Progenitor cell of endocrine pancreas (in vitro differentiated cells): Measurements from ENCODE around the gene SWT1. TPM values are rescaled to one million over a fixed set of nuclear protein-coding genes. Genes with fewer than 3 reads are reported as not detected.

ENCODE experiments used
- DNase-seq: peaks from one replicate; pipeline ENCODE4 v3.0.0; 2021; ENCODE audit warnings: low spot score; ENCODE audit not compliant: unreplicated experiment
- H3K27ac Mint-ChIP-seq: 2 replicates; pipeline ENCODE4 v1.8.0; 2021; ENCODE audit warnings: mild to moderate bottlenecking, moderate library complexity, mixed read lengths
- H3K27me3 Mint-ChIP-seq: 2 replicates; pipeline ENCODE4 v1.8.0; 2021; ENCODE audit warnings: mixed read lengths
- H3K36me3 Mint-ChIP-seq: 2 replicates; pipeline ENCODE4 v1.8.0; 2022; ENCODE audit warnings: mixed read lengths; ENCODE audit not compliant: insufficient read depth
- H3K4me1 Mint-ChIP-seq: 2 replicates; pipeline ENCODE4 v1.8.0; 2021; ENCODE audit warnings: low read depth, mixed read lengths
- H3K4me3 Mint-ChIP-seq: 2 replicates; pipeline ENCODE4 v1.8.0; 2021; ENCODE audit warnings: low read depth, mild to moderate bottlenecking, moderate library complexity, mixed read lengths
- H3K9me3 Mint-ChIP-seq: 2 replicates; pipeline ENCODE4 v1.8.0; 2021; ENCODE audit warnings: low read depth, mixed read lengths
- CTCF ChIP-seq: fragments of 200-600 bp; sonication (generic); IDR thresholded peaks from one replicate; pipeline ENCODE4 v1.5.0; 2021; ENCODE audit warnings: antibody characterized with exemption, mild to moderate bottlenecking; ENCODE audit not compliant: unreplicated experiment
- total RNA-seq: library from RNA; stranded (reverse); gene quantifications from 2 replicates; pipeline ENCODE4 v1.2.1, GENCODE V29; 2021

The SWT1 gene
- total RNA-seq, 1 donor from 2014 or later, result 12.6 TPM

GRCh38 chr1:185258676-185259075, 101.7 kb downstream of the SWT1 start:
- Mint-ChIP-seq H3K4me3 (no peak overlapping the region), H3K36me3 (peaks cover 2% of the 10 kb centered on the region), H3K27ac (no peak overlapping the region), H3K9me3 (peaks cover 3% of the 10 kb centered on the region), H3K4me1 (peaks cover 2% of the 10 kb centered on the region), H3K27me3 (no peaks in the 10 kb centered on the region)
- TF ChIP-seq CTCF, result no peak
- no peak for DNase-seq

- Mint-ChIP-seq H3K27ac (no peak overlapping the region), H3K9me3 (no peaks in the 10 kb centered on the region), H3K27me3 (no peaks in the 10 kb centered on the region), H3K4me3 (no peak overlapping the region), H3K4me1 (peaks cover 2% of the 10 kb centered on the region), H3K36me3 (no peaks in the 10 kb centered on the region)
- DNase-seq, result no peak
- TF ChIP-seq CTCF, result no peak
These were observed 103.6 kb downstream of the SWT1 start for GRCh38 chr1:185260611-185261010.

GRCh38 chr1:185262151-185262550, 105.2 kb downstream of the SWT1 start:
- H3K27me3 Mint-ChIP-seq, result no peaks in the 10 kb centered on the region
- H3K9me3 Mint-ChIP-seq, result no peaks in the 10 kb centered on the region
- TF ChIP-seq CTCF, result no peak
- DNase-seq, result no peak
- H3K36me3 Mint-ChIP-seq, result no peaks in the 10 kb centered on the region
- H3K4me3 Mint-ChIP-seq, result no peak overlapping the region
- peaks cover 2% of the 10 kb centered on the region for H3K4me1 Mint-ChIP-seq
- no peak overlapping the region for H3K27ac Mint-ChIP-seq

- H3K36me3 Mint-ChIP-seq, result no peaks in the 10 kb centered on the region
- DNase-seq, result no peak
- no peaks in the 10 kb centered on the region for H3K27me3 Mint-ChIP-seq
- no peaks in the 10 kb centered on the region for H3K9me3 Mint-ChIP-seq
- H3K4me3 Mint-ChIP-seq, result no peak overlapping the region
- TF ChIP-seq CTCF, result no peak
- H3K4me1 Mint-ChIP-seq, result peaks cover 2% of the 10 kb centered on the region
- no peak overlapping the region for H3K27ac Mint-ChIP-seq
These were observed 106.3 kb downstream of the SWT1 start for GRCh38 chr1:185263292-185263691.

GRCh38 chr1:185263780-185264179, 106.8 kb downstream of the SWT1 start:
- Mint-ChIP-seq H3K9me3 (no peaks in the 10 kb centered on the region), H3K27ac (no peak overlapping the region), H3K4me3 (no peak overlapping the region), H3K4me1 (no peaks in the 10 kb centered on the region), H3K36me3 (no peaks in the 10 kb centered on the region), H3K27me3 (no peaks in the 10 kb centered on the region)
- DNase-seq, result no peak
- no peak for TF ChIP-seq CTCF

- Mint-ChIP-seq H3K9me3 (no peaks in the 10 kb centered on the region), H3K4me1 (no peaks in the 10 kb centered on the region), H3K4me3 (no peak overlapping the region), H3K36me3 (no peaks in the 10 kb centered on the region), H3K27me3 (no peaks in the 10 kb centered on the region), H3K27ac (no peak overlapping the region)
- no peak for DNase-seq
- no peak for TF ChIP-seq CTCF
These were observed 108.3 kb downstream of the SWT1 start for GRCh38 chr1:185265314-185265713.
